GM21528 (cell line): ENCODE data around the gene ELF3.
"Not testable (repeated sequence)": the region's sequence is repeated elsewhere in the genome, so short reads cannot be mapped to it uniquely, and the experiment has no call there.

Experiments used
- ATAC-seq: cut with Tn5 transposase; IDR thresholded peaks from one replicate; pipeline ENCODE4 v1.9.1; 2021; ENCODE audit warnings: mild to moderate bottlenecking, moderate library complexity; ENCODE audit not compliant: unreplicated experiment, low FRiP score

ELF3 gene

DNA sequence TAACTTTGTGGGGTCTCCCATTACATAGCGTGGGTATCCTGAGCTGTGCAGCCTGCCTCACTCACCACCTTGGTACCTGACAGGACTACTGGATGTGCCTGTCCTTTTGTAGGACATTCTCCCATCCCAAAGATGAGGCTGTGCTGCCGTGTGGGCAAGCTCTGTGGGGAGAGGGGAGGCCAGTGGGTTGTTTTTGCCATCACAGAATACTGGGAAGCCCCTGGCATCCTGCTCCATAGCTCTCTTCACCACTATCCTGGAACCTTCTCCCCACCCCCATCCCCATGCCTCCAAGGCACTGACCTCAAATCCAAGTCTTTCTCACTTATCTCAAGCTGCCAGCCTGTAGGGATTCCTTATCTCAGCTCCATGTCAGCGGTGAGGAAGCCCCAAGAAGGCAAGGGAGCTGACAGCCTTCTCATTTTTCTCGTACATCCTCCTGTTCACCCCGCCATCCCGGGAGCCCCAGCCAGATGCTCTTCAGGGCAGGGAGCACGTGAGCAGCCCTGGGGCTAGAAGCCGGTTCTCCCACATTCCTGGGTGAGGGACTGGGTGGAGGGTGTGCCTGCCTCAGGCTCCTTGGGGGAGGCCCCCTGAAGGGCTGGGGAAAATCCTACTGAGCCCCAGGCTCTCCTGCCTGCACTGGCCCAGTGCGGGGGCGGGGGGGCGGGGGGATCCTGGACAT lies 2.4 kb upstream of the ELF3 start:
- no peak for ATAC-seq

DNA sequence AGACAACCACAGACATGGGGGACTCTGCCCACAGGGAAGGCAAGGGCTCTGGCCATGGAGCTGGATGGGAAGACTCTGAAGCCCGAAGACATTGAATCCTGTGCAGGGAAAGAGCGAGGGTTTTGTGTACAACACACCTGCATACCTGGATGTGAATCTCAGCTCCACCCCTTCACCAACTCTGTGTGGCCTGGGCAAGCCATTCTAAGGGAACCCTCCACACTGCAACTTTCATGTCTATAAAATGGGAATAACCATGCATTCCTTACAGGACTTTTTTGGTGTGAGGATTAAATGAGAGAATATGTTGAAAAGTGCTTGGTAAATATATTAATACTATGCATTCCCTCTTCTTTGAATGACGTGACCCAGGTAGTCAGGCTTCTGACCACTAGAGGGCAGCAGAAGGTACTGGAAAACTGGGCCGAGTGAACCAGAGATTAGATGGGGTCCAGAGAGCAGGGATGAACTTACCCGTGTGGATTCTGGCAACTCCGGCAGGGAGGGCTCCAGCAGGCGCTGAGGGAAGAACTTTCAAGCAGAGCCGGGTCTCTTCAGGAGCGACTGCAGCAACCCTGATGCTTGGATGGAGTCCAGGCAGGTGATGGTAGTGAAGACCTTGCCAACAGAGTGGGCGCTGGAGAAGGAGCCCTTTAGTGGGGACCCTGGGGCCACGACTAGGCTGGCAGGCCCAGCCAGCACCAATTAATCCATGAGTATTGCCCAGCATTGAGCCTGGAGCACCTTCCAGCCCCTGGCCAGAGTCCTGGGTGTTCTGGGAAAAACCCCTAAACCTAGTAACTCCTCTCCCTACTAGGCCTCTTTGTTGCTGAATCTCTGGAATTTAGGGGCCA lies 834 bp upstream of the ELF3 start:
- no peak for ATAC-seq

DNA sequence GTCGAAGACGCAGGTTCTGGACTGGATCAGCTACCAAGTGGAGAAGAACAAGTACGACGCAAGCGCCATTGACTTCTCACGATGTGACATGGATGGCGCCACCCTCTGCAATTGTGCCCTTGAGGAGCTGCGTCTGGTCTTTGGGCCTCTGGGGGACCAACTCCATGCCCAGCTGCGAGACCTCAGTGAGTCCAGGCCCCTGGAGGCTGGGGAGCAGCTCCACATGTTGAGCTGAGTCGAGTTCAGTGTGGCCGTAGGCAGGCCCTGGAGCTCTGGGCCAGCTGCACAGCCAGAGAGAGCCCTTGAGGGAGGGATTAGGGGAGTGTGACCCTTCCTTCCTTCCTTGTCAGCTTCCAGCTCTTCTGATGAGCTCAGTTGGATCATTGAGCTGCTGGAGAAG lies 1.6 kb downstream of the ELF3 start:
- ATAC-seq, result no peak

DNA sequence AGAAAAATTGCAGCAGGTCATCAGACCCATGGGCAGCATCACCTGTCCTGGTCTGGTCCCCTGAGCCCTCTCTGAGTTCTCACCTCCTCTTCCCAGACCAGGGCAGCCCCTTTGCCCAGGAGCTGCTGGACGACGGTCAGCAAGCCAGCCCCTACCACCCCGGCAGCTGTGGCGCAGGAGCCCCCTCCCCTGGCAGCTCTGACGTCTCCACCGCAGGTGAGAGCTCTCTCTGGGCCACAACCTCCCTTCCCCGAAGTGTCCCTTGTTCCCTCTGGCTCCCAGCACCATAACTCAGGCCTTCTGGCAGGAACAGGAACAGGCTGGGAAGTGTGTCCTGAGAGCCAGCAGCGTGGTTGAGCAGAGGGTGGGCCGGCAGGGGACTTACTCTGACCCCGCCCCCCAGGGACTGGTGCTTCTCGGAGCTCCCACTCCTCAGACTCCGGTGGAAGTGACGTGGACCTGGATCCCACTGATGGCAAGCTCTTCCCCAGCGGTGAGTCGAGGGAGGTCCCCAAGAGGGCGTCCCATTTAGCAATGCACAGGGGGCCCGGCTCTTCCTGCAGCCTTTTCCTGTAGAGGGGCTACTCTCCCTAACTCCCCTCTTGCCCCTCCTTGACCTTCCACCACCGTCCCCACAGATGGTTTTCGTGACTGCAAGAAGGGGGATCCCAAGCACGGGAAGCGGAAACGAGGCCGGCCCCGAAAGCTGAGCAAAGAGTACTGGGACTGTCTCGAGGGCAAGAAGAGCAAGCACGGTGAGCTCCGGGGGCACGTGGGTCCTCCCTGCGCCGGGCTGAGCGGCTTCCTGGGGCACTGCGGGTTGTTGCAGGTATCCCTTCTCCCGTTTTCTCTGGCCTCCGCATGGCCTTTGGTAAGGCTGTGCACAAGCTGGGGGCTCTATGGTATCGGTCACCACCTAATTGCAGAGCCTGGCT lies 2.4 kb downstream of the ELF3 start:
- ATAC-seq, result no peak

DNA sequence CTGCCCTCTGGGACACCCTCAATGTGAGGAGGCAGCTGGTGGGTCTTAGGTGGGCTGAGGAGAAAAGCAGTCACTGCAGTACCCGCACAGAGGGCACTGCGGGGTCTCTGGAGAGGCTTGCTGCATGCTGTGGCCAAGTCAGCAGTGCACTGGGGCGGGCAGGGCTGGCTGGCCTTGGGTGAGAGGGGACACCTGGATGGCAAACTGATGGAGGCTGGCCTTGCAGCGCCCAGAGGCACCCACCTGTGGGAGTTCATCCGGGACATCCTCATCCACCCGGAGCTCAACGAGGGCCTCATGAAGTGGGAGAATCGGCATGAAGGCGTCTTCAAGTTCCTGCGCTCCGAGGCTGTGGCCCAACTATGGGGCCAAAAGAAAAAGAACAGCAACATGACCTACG lies 3.2 kb downstream of the ELF3 start:
- ATAC-seq, result no peak

DNA sequence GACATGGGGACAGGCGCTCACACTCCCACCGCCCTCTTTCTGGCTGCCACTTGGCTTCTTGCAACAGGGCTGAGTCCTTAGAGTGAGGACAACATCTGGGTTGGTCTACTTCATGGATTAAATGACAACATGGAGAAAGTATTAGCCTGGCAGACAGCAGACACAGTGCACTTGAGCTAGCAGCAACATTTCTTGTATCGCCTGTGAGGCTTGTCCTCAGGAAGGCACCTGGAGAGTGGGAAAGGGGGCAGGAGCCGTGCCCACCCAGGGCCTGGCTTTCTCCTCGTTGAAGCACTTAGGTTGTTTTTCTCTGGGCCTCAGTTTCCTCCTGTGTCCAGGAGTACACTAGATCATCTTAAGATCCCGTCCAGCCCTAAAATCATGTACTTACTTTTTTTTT lies 3.7 kb downstream of the ELF3 start:
- no peak for ATAC-seq

DNA sequence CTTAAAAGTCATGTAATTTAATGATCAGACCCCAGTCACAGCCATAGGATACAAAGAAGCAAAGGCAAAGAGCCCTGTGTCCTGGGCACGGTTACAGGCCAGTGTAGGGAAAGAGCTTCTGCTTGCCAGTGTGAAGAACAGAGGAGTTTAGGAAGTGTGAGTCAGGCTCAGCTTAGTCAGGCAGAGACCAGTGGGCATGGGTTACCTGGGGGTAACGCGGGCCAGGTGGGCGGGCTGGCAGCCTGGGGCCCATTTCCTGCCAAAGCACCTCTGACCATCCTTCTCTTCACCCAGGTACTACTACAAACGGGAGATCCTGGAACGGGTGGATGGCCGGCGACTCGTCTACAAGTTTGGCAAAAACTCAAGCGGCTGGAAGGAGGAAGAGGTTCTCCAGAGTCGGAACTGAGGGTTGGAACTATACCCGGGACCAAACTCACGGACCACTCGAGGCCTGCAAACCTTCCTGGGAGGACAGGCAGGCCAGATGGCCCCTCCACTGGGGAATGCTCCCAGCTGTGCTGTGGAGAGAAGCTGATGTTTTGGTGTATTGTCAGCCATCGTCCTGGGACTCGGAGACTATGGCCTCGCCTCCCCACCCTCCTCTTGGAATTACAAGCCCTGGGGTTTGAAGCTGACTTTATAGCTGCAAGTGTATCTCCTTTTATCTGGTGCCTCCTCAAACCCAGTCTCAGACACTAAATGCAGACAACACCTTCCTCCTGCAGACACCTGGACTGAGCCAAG lies 4.7 kb downstream of the ELF3 start:
- ATAC-seq, result no peak

DNA sequence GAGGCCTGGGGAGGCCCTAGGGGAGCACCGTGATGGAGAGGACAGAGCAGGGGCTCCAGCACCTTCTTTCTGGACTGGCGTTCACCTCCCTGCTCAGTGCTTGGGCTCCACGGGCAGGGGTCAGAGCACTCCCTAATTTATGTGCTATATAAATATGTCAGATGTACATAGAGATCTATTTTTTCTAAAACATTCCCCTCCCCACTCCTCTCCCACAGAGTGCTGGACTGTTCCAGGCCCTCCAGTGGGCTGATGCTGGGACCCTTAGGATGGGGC lies 5.2 kb downstream of the ELF3 start:
- ATAC-seq, result no peak

DNA sequence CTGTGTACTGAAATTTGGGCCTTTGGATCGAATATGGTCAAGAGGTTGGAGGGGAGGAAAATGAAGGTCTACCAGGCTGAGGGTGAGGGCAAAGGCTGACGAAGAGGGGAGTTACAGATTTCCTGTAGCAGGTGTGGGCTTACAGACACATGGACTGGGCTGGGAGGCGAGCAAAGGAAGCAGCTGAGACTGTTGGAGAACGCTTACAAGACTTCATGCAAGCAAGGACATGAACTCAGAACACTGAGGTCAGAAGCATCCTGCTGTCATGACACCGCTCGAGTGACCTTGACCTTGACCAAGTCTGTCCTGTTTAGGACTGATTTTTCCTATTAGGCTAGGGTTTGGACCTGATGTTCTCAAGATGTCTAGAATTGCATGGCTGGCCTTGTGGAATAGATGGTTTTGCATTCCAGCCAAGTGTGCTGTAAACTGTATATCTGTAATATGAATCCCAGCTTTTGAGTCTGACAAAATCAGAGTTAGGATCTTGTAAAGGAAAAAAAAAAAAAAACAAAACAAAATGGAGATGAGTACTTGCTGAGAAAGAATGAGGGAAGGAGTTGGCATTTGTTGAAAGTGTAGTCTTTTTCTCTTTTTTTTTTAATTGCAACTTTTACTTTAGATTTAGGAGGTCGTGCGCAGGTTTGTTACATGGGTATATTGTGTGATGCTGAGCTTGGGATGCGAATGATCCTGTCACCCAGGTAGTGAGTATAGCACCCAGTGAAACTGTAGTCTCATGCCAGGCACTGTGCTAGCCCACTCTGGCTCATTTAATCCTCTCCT lies 5.8 kb downstream of the ELF3 start:
- no peak for ATAC-seq

DNA sequence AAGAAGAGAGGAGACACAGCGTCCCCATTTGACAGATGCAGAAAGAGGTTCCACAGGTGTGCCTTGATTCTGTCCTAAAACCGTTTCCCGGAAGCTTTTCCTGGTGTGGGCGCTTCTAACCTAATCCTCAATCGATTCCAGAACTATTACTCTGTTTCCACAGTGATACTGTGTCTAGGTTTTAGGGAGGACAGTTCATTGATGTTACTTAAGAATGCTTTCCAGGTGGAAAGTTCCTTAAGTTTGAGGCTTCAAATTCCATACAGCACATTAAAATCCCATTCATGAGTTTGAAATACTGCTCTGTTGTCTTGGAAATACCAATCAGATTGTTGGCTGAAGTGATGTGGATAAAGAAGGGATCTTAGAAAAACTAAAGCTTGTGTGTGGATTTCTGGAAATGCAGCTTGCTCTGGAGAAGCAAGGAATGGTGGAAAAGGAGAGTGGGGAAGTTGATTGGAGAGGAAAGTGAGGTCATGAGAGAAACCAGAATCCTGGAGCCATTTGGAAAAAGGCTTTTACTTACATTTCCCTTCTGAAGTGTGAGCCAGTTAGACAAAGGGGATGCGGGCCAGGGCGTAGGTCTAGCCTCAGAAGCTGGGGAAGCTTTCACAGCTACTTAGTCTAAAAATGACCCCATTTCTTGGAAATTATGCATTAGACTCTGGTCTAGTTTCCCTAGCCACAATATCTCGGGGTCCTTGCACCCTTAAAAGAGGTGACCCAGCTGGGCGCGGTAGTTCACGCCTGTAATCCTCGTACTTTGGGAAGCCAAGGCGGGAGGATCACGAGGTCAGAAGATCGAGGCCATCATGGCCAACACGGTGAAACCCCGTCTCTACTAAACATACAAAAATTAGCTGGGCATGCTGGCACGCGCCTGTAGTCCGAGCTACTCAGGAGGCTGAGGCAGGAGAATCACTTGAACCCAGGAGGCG lies 6.7 kb downstream of the ELF3 start:
- no peak for ATAC-seq

DNA sequence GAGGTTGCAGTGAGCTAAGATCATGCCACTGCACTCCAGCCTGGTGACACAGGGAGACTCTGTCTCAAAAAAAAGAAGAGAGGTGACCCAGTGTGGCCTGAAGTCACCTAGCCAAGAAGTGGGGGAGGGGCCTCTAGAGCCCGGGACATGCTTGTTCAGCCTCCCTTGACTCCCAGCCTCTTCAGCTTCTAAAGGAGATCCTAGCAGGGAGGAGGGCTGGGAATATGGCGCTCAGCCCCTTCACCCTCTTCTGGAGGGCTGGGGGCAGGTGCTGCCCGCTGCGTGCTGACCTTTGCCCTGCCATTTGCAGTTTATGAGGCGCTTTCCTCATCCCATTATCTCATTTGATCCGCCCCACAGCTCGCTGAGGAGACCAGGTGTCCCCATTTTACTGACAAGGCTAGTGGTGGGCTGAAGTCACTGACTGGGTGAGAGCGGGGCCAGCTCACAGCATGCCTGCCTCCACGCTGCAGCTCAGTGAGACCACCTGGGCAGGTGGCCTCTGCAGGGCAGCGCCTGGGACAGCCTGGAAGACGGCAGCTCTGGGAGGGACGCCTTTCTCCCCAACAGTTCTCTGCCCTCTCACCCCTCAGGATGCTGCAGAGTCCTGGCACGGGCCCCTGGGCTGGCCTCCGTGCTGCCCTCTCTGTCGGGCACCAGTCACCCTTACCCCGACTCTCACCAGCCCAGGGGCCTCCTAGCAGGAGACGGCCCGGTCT lies 7.5 kb downstream of the ELF3 start:
- no peak for ATAC-seq

DNA sequence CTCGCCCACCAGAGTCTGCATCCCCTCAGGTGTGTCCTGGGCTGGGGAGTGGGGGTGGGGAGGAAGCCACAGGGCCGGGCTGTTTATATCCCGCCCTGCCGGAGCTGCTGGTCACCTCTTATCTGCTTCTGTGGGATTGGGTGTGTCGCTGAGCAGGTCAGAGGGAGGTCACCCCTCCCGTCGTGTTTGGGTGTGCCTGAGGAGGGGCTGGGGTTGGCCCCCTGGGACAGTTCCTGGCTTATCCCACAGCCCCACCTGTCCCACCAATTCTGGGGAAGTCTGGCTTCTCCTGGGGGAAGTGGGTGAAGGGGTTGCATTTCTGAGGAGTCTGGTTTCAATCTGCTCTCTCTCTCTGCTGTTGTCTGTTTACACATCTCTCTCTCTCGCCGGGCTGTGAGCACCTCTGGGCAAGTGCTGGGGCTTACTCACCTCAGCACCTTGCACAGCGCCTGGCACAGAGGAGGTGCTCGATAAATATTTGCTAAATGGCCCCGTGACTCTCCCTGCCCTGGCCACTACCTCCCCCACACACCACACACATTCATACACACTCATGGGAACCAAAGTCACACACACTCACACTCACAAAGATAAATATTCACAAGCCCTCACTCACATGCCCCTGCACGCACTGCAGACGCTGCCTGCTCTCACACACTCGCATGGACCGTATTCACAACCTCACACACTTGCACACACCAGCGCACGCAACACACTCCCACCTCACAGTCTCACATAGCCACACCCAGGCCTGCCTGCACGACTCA lies 8.3 kb downstream of the ELF3 start:
- ATAC-seq, result no peak

DNA sequence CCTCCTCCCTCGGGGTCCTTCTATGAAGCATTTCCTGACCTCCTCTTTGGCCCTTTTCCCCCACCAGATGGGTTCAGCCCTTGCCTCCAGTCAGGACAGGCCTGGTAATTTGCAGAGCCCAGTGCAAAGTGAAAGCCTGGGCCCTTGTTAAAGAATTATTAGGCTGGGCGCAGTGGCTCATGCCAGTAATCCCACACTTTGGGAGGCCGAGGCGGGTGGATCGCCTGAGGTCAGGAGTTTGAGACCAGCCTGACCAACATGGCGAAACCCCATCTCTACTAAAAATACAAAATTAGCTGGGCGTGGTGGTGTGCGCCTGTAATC lies 8.8 kb downstream of the ELF3 start:
- not testable (repeated sequence) for ATAC-seq

DNA sequence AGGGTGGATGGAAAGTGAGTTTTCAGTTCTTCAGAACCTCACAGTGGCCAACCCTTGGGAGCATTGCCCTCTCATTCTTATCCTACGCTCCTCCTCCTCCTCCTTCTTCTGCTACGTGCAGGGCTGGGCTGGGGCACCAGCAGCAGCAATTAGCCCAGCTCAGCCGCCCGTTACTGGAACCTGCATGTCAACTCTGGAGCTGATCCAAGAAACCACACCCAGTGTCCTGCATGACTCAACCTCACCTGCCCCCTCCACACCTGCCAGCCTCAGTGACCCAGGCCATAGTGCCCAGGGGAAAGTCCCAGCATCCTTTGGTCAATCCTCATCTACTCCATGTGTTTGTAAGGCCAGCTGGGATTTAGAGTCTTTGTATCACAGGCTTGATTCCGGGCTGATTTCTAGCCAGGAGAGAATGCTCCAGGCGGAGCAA lies 12.6 kb downstream of the ELF3 start:
- ATAC-seq, result no peak

DNA sequence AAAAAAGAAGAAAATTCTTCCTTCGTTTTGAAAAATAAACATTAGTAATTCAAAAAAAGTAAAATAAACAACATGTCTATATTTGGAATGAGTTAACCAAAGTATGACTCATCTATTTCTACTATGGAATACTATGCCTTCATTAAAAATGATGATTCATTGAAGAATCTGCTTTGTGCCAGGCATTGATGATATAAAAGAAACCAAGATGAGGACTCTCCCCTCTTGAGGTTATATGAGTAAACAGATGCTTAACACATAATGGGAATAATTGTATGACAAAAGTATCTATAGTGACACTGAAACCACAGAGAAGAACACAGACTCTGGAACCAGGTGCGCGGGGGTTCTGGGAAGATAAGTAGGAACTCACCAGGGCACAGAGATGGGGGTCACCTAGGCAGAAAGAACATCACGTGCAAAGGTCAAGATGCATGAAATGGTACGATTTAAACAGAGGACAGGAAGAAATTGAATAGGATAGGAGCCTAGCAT lies 18.8 kb downstream of the ELF3 start:
- ATAC-seq, result no peak

DNA sequence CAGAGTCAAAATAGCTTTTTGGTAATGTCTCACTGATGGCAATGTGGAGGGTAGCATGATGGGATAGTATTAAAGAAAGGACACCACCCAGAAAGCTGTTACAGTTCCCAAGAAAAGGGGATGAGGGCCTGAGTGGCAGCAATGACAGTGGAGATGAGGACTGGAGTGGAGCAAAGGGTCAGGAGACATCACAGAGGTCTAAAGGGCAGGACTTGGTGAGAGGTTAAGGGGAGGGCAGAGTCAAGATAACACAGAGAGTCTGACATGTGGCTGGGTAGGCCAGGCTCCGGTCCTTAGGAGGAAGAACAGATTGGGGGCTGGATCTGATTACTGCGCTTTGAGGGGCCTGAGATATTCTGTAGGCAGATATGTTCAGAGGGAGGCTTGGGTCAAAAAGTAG lies 19.3 kb downstream of the ELF3 start:
- ATAC-seq, result no peak

DNA sequence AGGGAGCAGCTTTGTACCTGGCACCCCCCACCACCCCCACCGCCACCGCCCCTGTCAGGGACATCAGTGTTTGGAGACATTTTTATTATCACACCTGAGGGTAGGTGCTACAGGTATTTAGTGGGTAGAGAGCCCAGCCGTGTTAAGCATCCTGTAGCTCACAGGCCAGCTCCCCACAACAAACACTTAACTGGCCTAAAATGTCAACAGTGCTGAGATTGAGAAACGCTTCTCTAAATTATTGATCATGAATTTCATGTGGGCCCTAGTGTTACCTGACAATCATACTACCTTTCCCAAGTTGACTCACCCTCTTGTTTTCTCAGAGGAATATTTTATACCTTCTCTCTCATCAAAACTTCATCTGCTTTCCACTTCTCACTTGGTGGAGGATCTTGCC lies 21.4 kb downstream of the ELF3 start:
- ATAC-seq, result no peak
